HG03280 (cell line): ENCODE measurements around the gene KIR2DL1.
"Not testable (repeated sequence)": the region's sequence is repeated elsewhere in the genome, so short reads cannot be mapped to it uniquely, and the experiment has no call there.

Experiments
- ATAC-seq: cut with Tn5 transposase; IDR thresholded peaks from one replicate; pipeline ENCODE4 v1.9.1; 2021; ENCODE audit warnings: mild to moderate bottlenecking, moderate library complexity; ENCODE audit not compliant: unreplicated experiment

The KIR2DL1 gene

GRCh38 chr19:54769646-54770045 lies at the start of gene KIR2DL1:
Gene KIR2DL1, plus strand, starts transcription at chr19:54769793. Its CDS starts 58 bp downstream, at chr19:54769851.
- ATAC-seq: not testable (repeated sequence)

DNA sequence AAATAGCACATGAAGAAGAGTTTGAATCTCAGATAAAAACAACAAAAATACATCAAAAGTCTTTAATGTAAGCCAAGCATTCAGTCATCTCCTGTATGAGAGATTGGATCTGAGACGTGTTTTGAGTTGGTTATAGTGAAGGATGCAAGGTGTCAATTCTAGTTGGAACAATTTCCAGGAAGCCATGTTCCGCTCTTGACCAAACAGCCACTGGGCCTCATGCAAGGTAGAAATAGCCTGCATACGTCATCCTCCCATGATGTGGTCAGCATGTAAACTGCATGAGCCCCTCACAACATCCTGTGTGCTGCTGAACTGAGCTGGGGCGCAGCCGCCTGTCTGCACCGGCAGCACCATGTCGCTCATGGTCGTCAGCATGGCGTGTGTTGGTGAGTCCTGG lies 45.5 kb upstream of the KIR2DL1 start, which contains the start of gene KIR3DL3:
Gene KIR3DL3 (plus strand): TSS at position 301 of the 400 bp plus-strand sequence. CDS start 55 bp downstream, at position 356.
- ATAC-seq: no peak

- ATAC-seq: no peak
These were observed 44.9 kb upstream of the KIR2DL1 start for GRCh38 chr19:54724644-54725043.

GRCh38 chr19:54725321-54725720 lies 44.3 kb upstream of the KIR2DL1 start:
- no peak for ATAC-seq

- ATAC-seq: no peak
These were observed 42.0 kb upstream of the KIR2DL1 start for GRCh38 chr19:54727562-54727961.

GRCh38 chr19:54728167-54728566 lies 41.4 kb upstream of the KIR2DL1 start:
- ATAC-seq: no peak

GRCh38 chr19:54729416-54730188 lies 40.0 kb upstream of the KIR2DL1 start:
- no peak for ATAC-seq

DNA sequence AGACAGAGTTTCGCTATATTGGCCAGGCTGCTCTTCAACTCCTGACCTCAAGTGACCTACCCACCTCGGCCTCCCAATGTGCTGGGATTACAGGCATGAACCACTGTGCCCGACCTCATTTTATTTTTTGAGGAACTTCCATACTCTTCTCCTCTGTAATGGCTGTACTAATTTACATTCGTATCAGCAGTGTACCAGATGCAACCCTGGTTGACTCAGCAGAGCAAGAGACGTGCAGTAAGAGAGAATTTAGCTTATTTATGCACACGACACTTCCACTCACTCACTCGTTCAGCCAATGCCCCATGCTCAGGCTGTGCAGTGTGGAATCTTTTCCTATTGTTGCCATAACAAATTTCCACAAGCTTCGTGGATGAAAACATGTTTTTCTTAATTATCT lies 38.4 kb upstream of the KIR2DL1 start:
- no peak for ATAC-seq

GRCh38 chr19:54738306-54738705 lies 31.3 kb upstream of the KIR2DL1 start, which contains the start of gene KIR2DL3:
Gene KIR2DL3, plus strand, starts transcription at chr19:54738513. Its CDS starts 33 bp downstream, at chr19:54738546.
- not testable (repeated sequence) for ATAC-seq

DNA sequence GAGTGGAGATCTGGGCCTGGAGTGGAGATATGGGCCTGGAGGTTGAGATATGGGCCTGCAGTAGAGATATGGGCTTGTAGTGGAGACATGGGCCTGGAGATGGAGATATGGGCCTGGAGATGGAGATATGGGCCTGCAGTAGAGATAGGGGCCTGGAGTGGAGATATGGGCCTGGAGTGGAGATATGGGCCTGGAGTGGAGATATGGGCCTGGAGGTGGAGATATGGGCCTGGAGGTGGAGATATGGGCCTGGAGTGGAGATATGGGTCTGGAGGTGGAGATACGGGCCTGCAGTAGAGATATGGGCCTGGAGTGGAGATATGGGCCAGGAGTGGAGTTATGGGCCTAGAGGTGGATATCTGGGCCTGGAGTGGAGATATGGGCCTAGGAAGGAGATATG lies 30.9 kb upstream of the KIR2DL1 start:
- ATAC-seq: no peak

DNA sequence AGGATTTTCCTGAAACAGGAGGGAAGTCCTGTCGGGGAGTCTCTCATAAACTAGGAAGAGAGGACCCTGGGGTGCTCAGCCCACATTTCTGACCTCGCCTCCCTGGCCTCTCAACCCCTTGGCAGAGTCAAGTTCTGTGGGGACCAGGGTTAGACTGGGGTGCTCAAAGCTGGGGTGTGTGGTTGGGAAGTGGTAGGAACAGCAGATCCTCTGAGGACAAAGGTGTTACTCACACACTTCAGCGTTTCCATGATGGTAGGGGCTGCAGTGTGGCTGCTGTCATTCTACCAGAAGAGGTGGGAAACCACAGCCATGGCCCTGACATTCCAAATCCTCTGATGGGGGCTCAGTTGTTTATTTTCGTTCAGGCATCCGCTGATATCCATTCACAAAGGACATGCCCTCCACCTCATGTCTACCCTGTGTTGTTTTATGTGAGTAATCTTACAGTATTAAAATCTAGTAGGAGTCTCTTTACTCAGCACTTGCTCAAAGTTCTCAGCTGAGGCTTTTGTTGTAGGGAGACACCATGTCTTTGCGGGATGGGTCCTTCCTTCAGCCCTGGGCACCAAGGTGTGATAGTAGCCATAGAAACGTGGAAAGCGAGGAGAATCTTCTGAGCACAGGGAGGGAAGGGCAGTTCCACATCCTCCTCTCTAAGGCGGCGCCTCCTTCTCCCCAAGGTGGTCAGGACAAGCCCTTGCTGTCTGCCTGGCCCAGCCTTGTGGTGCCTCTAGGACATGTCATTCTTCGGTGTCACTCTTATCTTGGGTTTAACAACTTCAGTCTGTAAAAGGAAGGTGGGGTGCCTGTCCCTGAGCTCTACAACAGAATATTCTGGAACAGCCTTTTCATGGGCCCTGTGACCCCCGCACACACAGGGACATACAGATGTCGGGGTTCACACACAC lies 29.8 kb upstream of the KIR2DL1 start:
- no peak for ATAC-seq

- ATAC-seq: not testable (repeated sequence)
These were observed 27.6 kb upstream of the KIR2DL1 start for GRCh38 chr19:54741950-54742349.

- ATAC-seq: not testable (repeated sequence)
These were observed 25.5 kb upstream of the KIR2DL1 start for GRCh38 chr19:54744080-54744479.

DNA sequence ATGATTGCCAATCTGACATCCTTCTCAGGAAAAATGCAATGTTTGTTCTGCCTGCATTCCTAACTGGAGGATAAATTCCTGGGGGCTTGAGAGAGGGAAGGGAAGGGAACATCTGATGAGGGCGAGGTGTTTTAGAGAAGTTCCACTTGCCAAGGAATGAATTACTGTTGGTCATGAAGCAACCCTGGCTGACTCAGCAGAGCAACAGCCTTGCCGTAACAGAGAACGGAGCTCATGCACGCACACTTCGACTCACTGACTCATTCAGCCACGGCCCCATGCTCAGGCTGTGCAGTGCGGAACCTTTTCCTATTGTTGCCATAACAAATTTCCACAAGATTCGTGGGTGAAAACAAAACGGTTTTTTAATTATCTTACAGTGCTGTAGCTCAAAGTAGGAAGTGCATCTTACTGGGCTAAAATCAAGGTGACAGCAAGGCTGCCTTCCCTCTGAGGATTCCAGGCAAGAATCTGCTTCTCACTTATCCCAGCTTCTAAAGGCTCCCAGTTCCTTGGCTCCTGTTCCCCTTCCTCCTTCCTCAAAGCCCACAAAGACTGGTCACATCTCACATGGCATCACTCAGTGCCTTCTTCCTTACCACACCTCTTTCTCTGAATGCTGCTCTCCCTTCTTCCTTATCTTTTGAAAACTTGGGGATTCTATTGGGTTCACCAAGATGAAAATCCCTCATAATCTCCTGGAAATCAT lies 21.8 kb upstream of the KIR2DL1 start:
- not testable (repeated sequence) for ATAC-seq

DNA sequence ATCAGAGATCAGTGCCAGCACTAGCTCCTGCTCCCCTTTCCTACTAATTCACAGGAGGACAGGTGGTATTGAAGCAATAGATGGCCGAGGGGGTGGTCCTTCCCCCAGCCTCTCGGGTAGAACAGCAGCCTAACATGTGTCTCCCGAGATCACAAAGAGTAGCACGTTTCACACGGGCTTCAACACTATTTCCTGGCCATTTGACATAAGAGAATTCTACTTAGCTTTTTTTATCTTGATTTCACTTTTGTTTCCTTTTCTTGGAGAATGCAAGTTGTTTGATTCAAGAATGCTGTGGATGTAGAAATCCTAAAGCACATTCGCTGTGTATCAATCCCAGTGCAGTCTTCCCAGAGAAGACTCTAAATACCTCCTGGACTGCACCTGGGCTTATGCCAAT lies 19.3 kb upstream of the KIR2DL1 start:
- ATAC-seq: not testable (repeated sequence)

GRCh38 chr19:54756204-54757110 lies 13.1 kb upstream of the KIR2DL1 start:
- not testable (repeated sequence) for ATAC-seq

- ATAC-seq: not testable (repeated sequence)
These were observed 11.0 kb upstream of the KIR2DL1 start for GRCh38 chr19:54758577-54758976.

DNA sequence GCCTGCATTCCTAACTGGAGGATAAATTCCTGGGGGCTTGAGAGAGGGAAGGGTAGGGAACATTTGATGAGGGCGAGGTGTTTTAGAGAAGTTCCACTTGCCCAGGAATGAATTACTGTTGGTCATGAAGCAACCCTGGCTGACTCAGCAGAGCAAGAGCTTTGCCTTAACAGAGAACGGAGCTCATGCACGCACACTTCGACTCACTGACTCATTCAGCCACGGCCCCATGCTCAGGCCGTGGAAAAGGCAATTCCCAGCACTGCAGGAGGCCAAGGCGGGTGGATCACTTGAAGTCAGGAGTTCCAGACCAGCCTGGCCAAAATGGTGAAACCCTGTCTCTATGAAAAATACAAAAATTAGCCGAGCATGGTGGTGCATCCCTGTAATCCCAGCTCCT lies 5.4 kb upstream of the KIR2DL1 start:
- ATAC-seq: not testable (repeated sequence)

GRCh38 chr19:54766464-54766863 lies 3.1 kb upstream of the KIR2DL1 start:
- not testable (repeated sequence) for ATAC-seq

GRCh38 chr19:54770511-54770910 lies 918 bp downstream of the KIR2DL1 start:
- ATAC-seq: not testable (repeated sequence)
